Mammary epithelial cell (primary cell): ENCODE measurements around the gene ZFHX3.

Experiments used
- EZH2 ChIP-seq: IDR thresholded peaks from 2 replicates; pipeline ENCODE4 v1.6.1; 2012; ENCODE audit warnings: low read length, inconsistent platforms, borderline replicate concordance
- TF ChIP-seq, protein P1 (sequence below), 2 donors: IDR thresholded peaks in 1 of 2; conservative IDR thresholded peaks in 1 of 2; 2 replicates each; pipeline ENCODE4 v1.5.1; 2011 to 2012; ENCODE audit warnings: inconsistent platforms in 2 of 2, low read length in 2 of 2, mild to moderate bottlenecking in 2 of 2, control low read depth in 1 of 2, low read depth in 1 of 2; ENCODE audit not compliant: insufficient read depth in 1 of 2; ENCODE audit errors: extremely low read depth in 1 of 2

- TF ChIP-seq, protein P1, sequence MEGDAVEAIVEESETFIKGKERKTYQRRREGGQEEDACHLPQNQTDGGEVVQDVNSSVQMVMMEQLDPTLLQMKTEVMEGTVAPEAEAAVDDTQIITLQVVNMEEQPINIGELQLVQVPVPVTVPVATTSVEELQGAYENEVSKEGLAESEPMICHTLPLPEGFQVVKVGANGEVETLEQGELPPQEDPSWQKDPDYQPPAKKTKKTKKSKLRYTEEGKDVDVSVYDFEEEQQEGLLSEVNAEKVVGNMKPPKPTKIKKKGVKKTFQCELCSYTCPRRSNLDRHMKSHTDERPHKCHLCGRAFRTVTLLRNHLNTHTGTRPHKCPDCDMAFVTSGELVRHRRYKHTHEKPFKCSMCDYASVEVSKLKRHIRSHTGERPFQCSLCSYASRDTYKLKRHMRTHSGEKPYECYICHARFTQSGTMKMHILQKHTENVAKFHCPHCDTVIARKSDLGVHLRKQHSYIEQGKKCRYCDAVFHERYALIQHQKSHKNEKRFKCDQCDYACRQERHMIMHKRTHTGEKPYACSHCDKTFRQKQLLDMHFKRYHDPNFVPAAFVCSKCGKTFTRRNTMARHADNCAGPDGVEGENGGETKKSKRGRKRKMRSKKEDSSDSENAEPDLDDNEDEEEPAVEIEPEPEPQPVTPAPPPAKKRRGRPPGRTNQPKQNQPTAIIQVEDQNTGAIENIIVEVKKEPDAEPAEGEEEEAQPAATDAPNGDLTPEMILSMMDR (conservative IDR thresholded peaks at IDR 0.05 in 1 of 2, IDR thresholded peaks at IDR 0.05 in 1 of 2; ENCODE audit: extremely low read depth in 1 of 2, insufficient read depth in 1 of 2, low read depth in 1 of 2, low read length in 2 of 2): peak; percentile 98 to 99
- no peak for TF ChIP-seq EZH2
Measured at GRCh38 chr16:72832621-72833248, 215.2 kb downstream of the ZFHX3 start.
